K562 (cell line): ENCODE results near the gene SLC5A2. TPM values are rescaled to one million over a fixed set of nuclear protein-coding genes. Genes with fewer than 3 reads are reported as not detected.

Experiments used
- ATF1 ChIP-seq, 2 experiments: fragments of 450-650 bp in 1 of 2; IDR thresholded peaks; 2 replicates each; pipeline ENCODE4 v1.6.1; 2016; ENCODE audit warnings: missing compliant biosample characterization in 1 of 2, missing genetic modification characterization in 1 of 2
- ATF3 ChIP-seq, 2 experiments: fragments of 450-650 bp in 1 of 2; sonication (generic) in 1 of 2; formaldehyde crosslinking in 1 of 2; IDR thresholded peaks in 1 of 2; conservative IDR thresholded peaks in 1 of 2; 2 replicates each; pipeline versions ENCODE4 v1.6.1 to v1.8.1; 2016 to 2023; ENCODE audit warnings: mild to moderate bottlenecking in 2 of 2, moderate library complexity in 2 of 2, inconsistent platforms in 1 of 2, missing genetic modification reagents in 1 of 2
- C11orf30 ChIP-seq: fragments of 450-650 bp; IDR thresholded peaks from 2 replicates; pipeline ENCODE4 v1.6.1; 2016; ENCODE audit warnings: low read depth, mild to moderate bottlenecking
- CREB3 ChIP-seq: fragments of 450-650 bp; conservative IDR thresholded peaks from 2 replicates; pipeline ENCODE4 v1.6.1; 2016; ENCODE audit warnings: missing genetic modification characterization, low read depth, mild to moderate bottlenecking, missing compliant biosample characterization, moderate library complexity
- E2F5 ChIP-seq: sonication (generic); formaldehyde crosslinking; IDR thresholded peaks from 2 replicates; pipeline ENCODE4 v1.8.0; 2022; ENCODE audit warnings: mild to moderate bottlenecking, missing genetic modification reagents
- E2F6 ChIP-seq, 2 experiments: IDR thresholded peaks; 2 replicates each; pipeline ENCODE4 v1.6.1; 2011; ENCODE audit warnings: borderline replicate concordance in 1 of 2, control low read depth in 1 of 2, low read depth in 1 of 2, low read length in 1 of 2, mild to moderate bottlenecking in 1 of 2, mixed read lengths in 1 of 2, moderate library complexity in 1 of 2; ENCODE audit not compliant: insufficient read depth in 1 of 2, insufficient read length in 1 of 2, poor library complexity in 1 of 2, severe bottlenecking in 1 of 2; ENCODE audit errors: extremely low read depth in 1 of 2
- FOXK2 ChIP-seq, 2 experiments: fragments of 450-650 bp; IDR thresholded peaks in 1 of 2; conservative IDR thresholded peaks in 1 of 2; 2 replicates each; pipeline ENCODE4 v1.6.1; 2016; ENCODE audit warnings: low read depth in 2 of 2, mild to moderate bottlenecking in 1 of 2
- IRF1 ChIP-seq: sonication (generic); formaldehyde crosslinking; IDR thresholded peaks from 2 replicates; pipeline ENCODE4 v1.8.0; 2022; ENCODE audit warnings: missing genetic modification reagents, mild to moderate bottlenecking, borderline replicate concordance
- NCOA1 ChIP-seq: fragments of 450-650 bp; IDR thresholded peaks from 2 replicates; pipeline ENCODE4 v1.6.1; 2016; ENCODE audit warnings: low read depth
- NFATC3 ChIP-seq: fragments of 450-650 bp; IDR thresholded peaks from 2 replicates; pipeline ENCODE4 v1.6.1; 2017; ENCODE audit warnings: mild to moderate bottlenecking
- PKNOX1 ChIP-seq: fragments of 450-650 bp; IDR thresholded peaks from 2 replicates; pipeline ENCODE4 v1.6.1; 2016
- RAD21 ChIP-seq, 2 experiments: fragments of 250-450 bp in 1 of 2; fragments of 450-650 bp in 1 of 2; sonication (Bioruptor Pico) in 1 of 2; formaldehyde crosslinking in 1 of 2; IDR thresholded peaks in 1 of 2; conservative IDR thresholded peaks in 1 of 2; 2 replicates each; pipeline versions ENCODE4 v1.4.0 to v1.8.0; 2020 to 2022; ENCODE audit warnings: mild to moderate bottlenecking in 2 of 2, moderate library complexity in 1 of 2
- SP1 ChIP-seq: sonication (generic); formaldehyde crosslinking; IDR thresholded peaks from 2 replicates; pipeline ENCODE4 v1.8.1; 2022; ENCODE audit warnings: mild to moderate bottlenecking, missing genetic modification reagents
- TAF1 ChIP-seq: IDR thresholded peaks from 2 replicates; pipeline ENCODE4 v1.6.1; 2011; ENCODE audit warnings: mild to moderate bottlenecking, low read length, moderate library complexity; ENCODE audit not compliant: insufficient read depth, control insufficient read depth, severe bottlenecking; ENCODE audit errors: extremely low read depth
- ZC3H11A ChIP-seq: IDR thresholded peaks from 2 replicates; pipeline ENCODE4 v1.6.1; 2012; ENCODE audit warnings: low read depth, low read length, improper control_type of control experiment
- ZNF316 ChIP-seq: fragments of 450-650 bp; IDR thresholded peaks from 2 replicates; pipeline ENCODE4 v1.6.1; 2016
- ZNF785 ChIP-seq: fragments of 250-450 bp; sonication (Bioruptor Pico); IDR thresholded peaks from 2 replicates; pipeline ENCODE4 v1.4.0; 2020; ENCODE audit warnings: mild to moderate bottlenecking
- polyA plus RNA-seq, 8 experiments: library from polyadenylated mRNA; depleted of rRNA in 4 of 8; stranded (reverse) in 5 of 8; unstranded in 3 of 8; fragments of >200 nt; fragmentation: Nextera tagmentation in 2 of 8; fragmentation: Illumina TruSeq in 1 of 8; extraction: Ambion mirVana in 2 of 8; extraction: Trizol in 1 of 8; gene quantifications; 2 replicates each; pipeline versions ENCODE4 v1.2.1 to v1.2.3, GENCODE V29; 2011 to 2014; ENCODE audit warnings: inconsistent platforms in 1 of 8, missing spikeins in 1 of 8
- total RNA-seq, 7 experiments: library from RNA; depleted of rRNA in 6 of 7; stranded (reverse); fragments of >200 nt in 6 of 7; fragmentation: Illumina TruSeq in 2 of 7; extraction: Trizol in 2 of 7; gene quantifications; 2 replicates each; pipeline versions ENCODE4 v1.2.1 to v1.2.3, GENCODE V29; 2011 to 2021; ENCODE audit warnings: low replicate concordance in 1 of 7

Gene SLC5A2
- total and polyA plus RNA-seq, 9 of the 15 experiments (the other 6 are each of a cell fraction or from before 2014, with no cell fraction given), result 0.07 to 2.7 (median 2.2) TPM; not detected in 6

- TF ChIP-seq SP1 (CRISPR knock-in tag), result no peak
- TF ChIP-seq ATF3 (IDR thresholded peaks at IDR 0.05), result 0 out of 2 replicates have a peak, but pooled peaks have one; percentile 6
- no peak for TF ChIP-seq ATF3 (CRISPR knock-in tag; conservative IDR thresholded peaks at IDR 0.05)
- no peak for TF ChIP-seq E2F5 (CRISPR knock-in tag)
- TF ChIP-seq CREB3 (tag), result no peak
- TF ChIP-seq RAD21 (CRISPR knock-in tag; conservative IDR thresholded peaks at IDR 0.05 in 1 of 2, IDR thresholded peaks at IDR 0.05 in 1 of 2), result peak; percentile 12 to 49; a peak in 2 of 4 replicates
- TF ChIP-seq ZNF785 (CRISPR knock-in tag), result no peak
- TF ChIP-seq ATF1 (CRISPR knock-in tag; IDR thresholded peaks at IDR 0.05), result no peak
- TF ChIP-seq ATF1 (tag; IDR thresholded peaks at IDR 0.05), result 0 out of 2 replicates have a peak, but pooled peaks have one; percentile 12
- TF ChIP-seq E2F6 (IDR thresholded peaks at IDR 0.05; ENCODE audit: borderline replicate concordance in 1 of 2, extremely low read depth in 1 of 2, insufficient read depth in 1 of 2, insufficient read length in 1 of 2, low read depth in 1 of 2, low read length in 1 of 2, poor library complexity in 1 of 2, severe bottlenecking in 1 of 2), result peak in 1 of 2 experiments; percentile 15
- 0 out of 4 replicates have a peak, but pooled peaks of 1 of the 2 experiments have one; percentile 20 for TF ChIP-seq FOXK2 (conservative IDR thresholded peaks at IDR 0.05 in 1 of 2, IDR thresholded peaks at IDR 0.05 in 1 of 2; ENCODE audit: low read depth in 2 of 2)
- no peak for TF ChIP-seq NCOA1
- no peak for TF ChIP-seq TAF1
- TF ChIP-seq ZNF316, result peak; percentile 23; the same call in 1 of the 2 replicates
- no peak for TF ChIP-seq ZC3H11A
- no peak for TF ChIP-seq NFATC3
- TF ChIP-seq C11orf30, result peak; percentile 42; the same call in 1 of the 2 replicates
- no peak for TF ChIP-seq IRF1
- TF ChIP-seq PKNOX1, result peak; percentile 41; the same call in 1 of the 2 replicates
These were observed 27.2 kb upstream of the SLC5A2 start (continued) for GRCh38 chr16:31455601-31456314.
